ENCODE results near the gene GPC6. TPM values are rescaled to one million over a fixed set of nuclear protein-coding genes. Genes with fewer than 3 reads are reported as not detected.

The GPC6 gene
- polyA plus RNA-seq, 1 donor from 2014 or later, result 9.0 TPM

DNA sequence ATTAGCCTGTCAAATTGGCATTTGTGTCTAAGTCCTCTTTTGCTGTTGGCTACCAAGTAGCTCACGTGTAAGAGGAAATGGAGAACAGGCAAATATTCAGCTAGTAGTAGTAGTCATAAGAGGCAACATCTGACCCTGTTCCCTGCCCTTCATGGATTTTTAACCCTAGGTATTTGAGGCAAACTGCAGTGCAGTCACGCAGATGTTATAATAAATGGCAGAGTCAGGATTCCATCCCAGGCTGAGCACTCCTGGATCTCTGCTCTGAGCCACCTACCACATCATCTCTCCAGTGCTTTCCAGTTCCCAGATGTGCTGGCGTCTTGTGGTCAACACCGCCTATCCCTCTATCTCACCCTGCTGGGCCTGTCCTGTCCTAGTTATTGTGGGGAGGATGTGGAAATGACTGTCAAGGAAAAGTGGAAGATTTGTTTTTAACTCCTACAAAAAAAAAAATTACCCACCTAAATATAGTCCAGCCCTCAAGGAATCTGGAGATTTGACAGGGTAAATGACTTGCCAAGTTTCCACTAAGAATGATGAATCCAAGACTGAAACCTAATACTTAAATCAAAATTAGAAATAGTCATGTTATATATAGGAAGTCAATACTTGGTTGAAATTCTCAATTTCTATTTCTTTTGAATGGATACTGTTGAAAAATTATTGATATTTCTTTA is 322.9 kb downstream of the GPC6 start:
- Histone ChIP-seq H3K9me3 (ENCODE audit: low read length) (no peaks in the 10 kb centered on the region), H3K36me3 (ENCODE audit: insufficient read depth, low read length) (no peaks in the 10 kb centered on the region), H3K4me3 (ENCODE audit: low read length) (no peak overlapping the region), H3K9me2 (ENCODE audit: insufficient read depth, low read length) (no peaks in the 10 kb centered on the region), H3F3A (ENCODE audit: insufficient read depth, low read length, poor library complexity, severe bottlenecking) (no peaks in the 10 kb centered on the region), H2AFZ (ENCODE audit: low read depth, low read length) (no peak overlapping the region), H3K79me2 (replicated peaks; ENCODE audit: insufficient read depth, low read length) (no peaks in the 10 kb centered on the region), H3K9ac (ENCODE audit: low read length) (no peak overlapping the region), H3K27ac (ENCODE audit: low read length) (no peak overlapping the region), H3K27me3 (ENCODE audit: insufficient read depth, low read depth, low read length) (no peaks in the 10 kb centered on the region), H3K4me2 (ENCODE audit: low read length) (no peak overlapping the region), H4K20me1 (ENCODE audit: insufficient read depth) (no peaks in the 10 kb centered on the region)
- TF ChIP-seq CTCF (IDR thresholded peaks at IDR 0.05; ENCODE audit: poor library complexity, severe bottlenecking) (no peak), EZH2 (IDR thresholded peaks at IDR 0.05; ENCODE audit: borderline replicate concordance, insufficient read depth, low read length, poor library complexity, severe bottlenecking) (no peak), MXI1 (conservative IDR thresholded peaks at IDR 0.05; ENCODE audit: poor library complexity, severe bottlenecking) (no peak), REST (IDR thresholded peaks at IDR 0.05; ENCODE audit: borderline replicate concordance) (no peak), SMC3 (conservative IDR thresholded peaks at IDR 0.05; ENCODE audit: poor library complexity) (no peak), RAD21 (conservative IDR thresholded peaks at IDR 0.05) (no peak), EP300 (conservative IDR thresholded peaks at IDR 0.05; ENCODE audit: poor library complexity, severe bottlenecking) (no peak), TAF1 (IDR thresholded peaks at IDR 0.05; ENCODE audit: low read depth) (no peak), POLR2AphosphoS5 (IDR thresholded peaks at IDR 0.05) (no peak)

GRCh38 chr13:93550236-93550635 is 323.6 kb downstream of the GPC6 start:
- Histone ChIP-seq H3K4me2 (ENCODE audit: low read length) (no peak overlapping the region), H4K20me1 (ENCODE audit: insufficient read depth) (no peaks in the 10 kb centered on the region), H3K9ac (ENCODE audit: low read length) (no peak overlapping the region), H3F3A (ENCODE audit: insufficient read depth, low read length, poor library complexity, severe bottlenecking) (no peaks in the 10 kb centered on the region), H3K36me3 (ENCODE audit: insufficient read depth, low read length) (no peaks in the 10 kb centered on the region), H2AFZ (ENCODE audit: low read depth, low read length) (no peak overlapping the region), H3K27ac (ENCODE audit: low read length) (no peak overlapping the region), H3K79me2 (replicated peaks; ENCODE audit: insufficient read depth, low read length) (no peaks in the 10 kb centered on the region), H3K9me2 (ENCODE audit: insufficient read depth, low read length) (no peaks in the 10 kb centered on the region), H3K27me3 (ENCODE audit: insufficient read depth, low read depth, low read length) (no peaks in the 10 kb centered on the region), H3K4me3 (ENCODE audit: low read length) (no peak overlapping the region), H3K9me3 (ENCODE audit: low read length) (no peaks in the 10 kb centered on the region)
- no peak for TF ChIP-seq POLR2AphosphoS5 (IDR thresholded peaks at IDR 0.05)
- no peak for TF ChIP-seq TAF1 (IDR thresholded peaks at IDR 0.05; ENCODE audit: low read depth)
- TF ChIP-seq EP300 (conservative IDR thresholded peaks at IDR 0.05; ENCODE audit: poor library complexity, severe bottlenecking), result no peak
- TF ChIP-seq SMC3 (conservative IDR thresholded peaks at IDR 0.05; ENCODE audit: poor library complexity), result no peak

Measured in neural cell (in vitro differentiated cells).